Measurements from ENCODE around the gene ZNF142.

ZNF142 gene

GRCh38 chr2:218645126-218645525 lies 14.3 kb downstream of the ZNF142 start:
- no peak for FAIRE-seq

GRCh38 chr2:218644721-218645120 lies 14.7 kb downstream of the ZNF142 start:
- no peak for FAIRE-seq

DNA sequence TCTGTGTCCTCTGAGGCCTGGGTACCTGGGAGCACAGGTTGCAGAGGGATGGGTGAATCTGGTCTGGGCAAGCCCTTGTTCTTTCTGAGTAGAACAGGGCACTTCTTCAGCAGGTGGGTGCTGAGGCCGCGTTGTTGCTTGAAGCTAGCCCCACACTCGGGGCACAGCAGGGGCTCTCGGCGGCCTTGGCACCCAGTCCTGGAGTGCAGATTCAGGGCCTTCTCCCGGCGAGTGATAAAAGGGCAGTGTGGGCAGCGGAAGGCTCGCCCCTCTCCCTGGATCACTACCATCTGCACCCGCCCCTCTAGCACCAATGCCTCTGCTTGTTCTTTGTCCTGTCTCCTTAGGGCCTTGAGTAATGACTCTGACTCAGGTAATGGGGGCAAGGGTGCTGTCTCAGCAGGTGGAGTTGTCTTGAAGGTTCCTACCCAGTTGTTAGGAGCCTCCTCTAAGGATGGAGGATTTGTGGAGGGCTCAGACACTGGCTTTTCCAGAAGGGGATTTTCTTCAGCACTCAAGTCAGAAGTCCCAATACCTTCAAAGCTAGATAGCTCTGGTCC lies 15.6 kb downstream of the ZNF142 start:
- FAIRE-seq, result no peak

DNA sequence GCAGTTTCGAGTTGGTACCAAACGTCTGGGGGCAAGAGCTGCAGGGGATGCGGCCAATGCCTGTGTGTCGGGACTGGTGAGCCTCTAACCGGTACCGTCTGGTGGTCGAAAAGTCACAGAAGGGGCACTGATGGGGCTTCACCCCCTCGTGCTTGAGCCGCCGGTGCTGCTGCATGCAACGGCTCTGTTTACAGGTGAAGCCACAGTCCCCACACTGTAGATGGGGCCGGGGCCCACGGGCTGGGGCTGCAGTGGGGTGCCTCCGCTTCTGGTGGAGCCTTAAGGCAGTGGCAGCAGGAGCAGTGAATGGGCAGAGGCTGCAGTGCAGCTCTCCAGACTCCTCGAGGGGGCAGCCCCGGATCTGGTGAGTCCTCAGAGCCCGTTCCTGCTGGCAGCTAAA lies 16.6 kb downstream of the ZNF142 start:
- no peak for FAIRE-seq

DNA sequence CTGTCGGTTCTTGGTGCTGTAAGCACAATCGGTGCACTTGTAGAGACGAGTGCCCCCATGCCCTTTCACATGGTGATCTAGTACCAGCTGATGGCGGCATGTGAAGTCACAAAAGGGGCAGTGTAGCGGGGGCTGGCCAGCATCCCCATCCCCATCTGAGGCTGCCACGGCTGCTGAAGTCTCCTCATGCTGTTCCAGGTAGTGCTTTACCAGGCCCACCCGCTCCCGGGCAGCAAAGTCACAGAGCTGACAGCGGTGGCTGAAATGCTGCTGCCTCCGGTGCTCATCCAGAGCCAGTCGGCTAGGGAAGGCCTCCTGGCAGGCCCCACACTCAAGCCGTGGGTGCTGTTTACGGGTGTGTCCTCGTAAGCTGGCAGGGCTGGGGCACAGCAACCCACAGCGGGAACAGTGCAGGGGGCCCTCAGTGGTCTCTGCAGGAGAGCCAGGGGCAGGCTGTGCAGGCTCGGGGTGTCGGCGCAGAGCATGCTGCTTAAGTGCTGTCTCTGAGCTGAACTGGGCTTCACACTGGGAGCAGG lies 17.2 kb downstream of the ZNF142 start:
- no peak for FAIRE-seq

GRCh38 chr2:218638372-218638771 lies 21.1 kb downstream of the ZNF142 start:
- FAIRE-seq, result no peak

GRCh38 chr2:218635719-218636118 lies 23.7 kb downstream of the ZNF142 start:
- no peak for FAIRE-seq

GRCh38 chr2:218631837-218632236 lies 27.6 kb downstream of the ZNF142 start:
- no peak for FAIRE-seq

GRCh38 chr2:218627939-218628338 lies 31.5 kb downstream of the ZNF142 start:
- no peak for FAIRE-seq

DNA sequence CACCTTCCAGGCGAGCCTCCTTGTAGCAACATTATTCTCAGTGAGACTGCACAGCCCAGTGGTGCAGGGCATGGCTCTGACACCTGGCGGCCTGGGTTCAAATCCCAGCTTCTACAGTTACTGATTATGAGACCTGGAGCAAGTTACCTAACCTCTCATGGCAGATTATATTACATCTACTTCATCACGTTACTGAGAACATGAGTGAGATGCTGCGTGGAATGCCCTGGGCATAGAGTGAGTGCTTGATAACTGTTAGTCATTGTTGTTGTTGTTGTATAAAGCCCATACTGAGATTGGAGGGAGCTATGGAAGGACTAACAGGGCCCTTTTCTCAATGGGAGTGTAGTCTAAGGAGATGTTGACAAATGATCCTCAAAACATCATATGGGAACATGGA lies 33.1 kb downstream of the ZNF142 start:
- FAIRE-seq, result no peak

- FAIRE-seq, result no peak
Measured at GRCh38 chr2:218623366-218623705, 36.1 kb downstream of the ZNF142 start.

GRCh38 chr2:218622606-218623365 lies 36.6 kb downstream of the ZNF142 start:
- FAIRE-seq, result no peak

- no peak for FAIRE-seq
Measured at GRCh38 chr2:218621007-218621406, 38.4 kb downstream of the ZNF142 start.

GRCh38 chr2:218618102-218618860 lies 41.1 kb downstream of the ZNF142 start:
- FAIRE-seq, result no peak

DNA sequence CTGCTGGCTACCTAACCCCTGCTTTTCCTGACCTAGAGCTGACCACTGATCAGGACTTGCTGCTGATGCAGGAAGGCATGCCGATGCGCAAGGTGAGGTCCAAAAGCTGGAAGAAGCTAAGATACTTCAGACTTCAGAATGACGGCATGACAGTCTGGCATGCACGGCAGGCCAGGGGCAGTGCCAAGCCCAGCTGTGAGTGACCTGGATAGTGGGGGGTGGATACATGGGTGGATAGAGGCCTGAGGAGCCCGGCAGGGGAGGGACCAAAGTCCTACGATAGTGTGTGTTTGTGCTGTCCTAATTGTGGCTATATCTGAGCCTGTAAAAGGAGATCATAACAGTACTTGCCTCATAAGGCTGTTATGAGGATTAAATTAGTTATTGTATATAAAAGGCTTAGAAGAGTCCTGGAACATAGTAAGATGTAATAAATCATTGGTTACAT lies 43.5 kb downstream of the ZNF142 start:
- no peak for FAIRE-seq

DNA sequence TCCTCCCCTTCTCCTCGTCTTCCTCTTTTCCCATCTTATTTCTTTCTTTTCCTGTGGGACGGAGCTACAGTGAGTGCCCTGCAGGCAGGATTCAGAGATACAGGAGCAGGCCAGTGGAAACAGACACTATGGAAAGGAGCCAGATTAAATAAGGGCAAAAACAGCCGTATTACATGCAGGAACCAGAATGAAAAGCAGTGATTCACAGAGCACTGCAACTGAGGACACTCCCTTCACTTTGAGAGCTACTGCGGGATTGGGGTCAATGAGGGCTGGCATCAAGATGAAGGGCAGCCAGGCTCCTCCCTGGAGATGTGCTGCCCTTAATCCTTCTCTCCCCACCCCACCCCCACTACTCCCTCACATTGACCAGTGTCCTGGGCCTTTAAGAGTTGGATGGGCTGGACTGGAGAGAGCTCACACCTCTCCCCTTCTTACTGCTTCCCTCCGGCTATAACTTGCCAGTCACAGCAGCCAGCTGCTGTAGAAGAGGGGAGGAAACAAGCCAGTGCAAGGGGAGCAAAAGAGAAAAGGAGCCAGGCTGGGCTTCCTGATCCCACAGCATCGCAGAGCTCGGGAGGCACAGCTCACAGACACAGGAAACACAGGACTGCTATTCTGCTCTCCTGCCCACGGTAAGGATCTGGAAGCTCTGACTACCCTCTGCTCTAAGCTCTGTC lies 51.8 kb downstream of the ZNF142 start, which contains the start of gene PLCD4:
PLCD4 (plus strand) TSS at position 464 of the 680 bp plus-strand sequence. CDS start 7,841 bp downstream, outside the sequence.
- FAIRE-seq, result no peak

DNA sequence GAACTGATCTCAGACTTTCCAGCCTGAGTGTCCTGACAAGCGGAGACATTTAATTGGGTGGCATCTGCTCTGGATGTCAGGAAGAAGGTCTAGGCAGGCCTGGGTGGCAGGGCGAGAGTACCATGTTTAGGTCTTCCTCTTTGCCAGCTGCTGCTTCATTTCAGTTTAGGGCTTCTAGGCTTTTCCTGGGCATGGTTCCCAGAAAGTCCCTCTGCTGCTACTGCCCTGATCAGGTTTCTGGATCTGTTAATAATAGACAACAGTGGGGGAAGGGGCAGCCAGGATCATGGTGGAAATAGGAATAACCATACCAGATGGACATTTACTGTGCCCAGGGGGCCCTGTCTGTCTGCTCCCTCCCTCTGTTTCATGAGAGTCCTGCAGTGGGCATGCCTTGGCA lies 54.0 kb downstream of the ZNF142 start:
- FAIRE-seq, result no peak
